HL-60 (cell line): ENCODE measurements around the gene TMEM150A.

Experiments
- POLR2AphosphoS5 ChIP-seq: IDR thresholded peaks from 2 replicates; pipeline ENCODE4 v1.6.1; 2012; ENCODE audit warnings: low read depth
- TF ChIP-seq, protein P1 (sequence below): IDR thresholded peaks from 2 replicates; pipeline ENCODE4 v1.6.1; 2012; ENCODE audit warnings: low read depth; ENCODE audit not compliant: insufficient replicate concordance
- TF ChIP-seq, protein P2 (sequence below): IDR thresholded peaks from one replicate; pipeline ENCODE4 v1.5.1; 2011; ENCODE audit warnings: low read length, control low read depth, inconsistent platforms; ENCODE audit not compliant: insufficient read depth

DNA sequence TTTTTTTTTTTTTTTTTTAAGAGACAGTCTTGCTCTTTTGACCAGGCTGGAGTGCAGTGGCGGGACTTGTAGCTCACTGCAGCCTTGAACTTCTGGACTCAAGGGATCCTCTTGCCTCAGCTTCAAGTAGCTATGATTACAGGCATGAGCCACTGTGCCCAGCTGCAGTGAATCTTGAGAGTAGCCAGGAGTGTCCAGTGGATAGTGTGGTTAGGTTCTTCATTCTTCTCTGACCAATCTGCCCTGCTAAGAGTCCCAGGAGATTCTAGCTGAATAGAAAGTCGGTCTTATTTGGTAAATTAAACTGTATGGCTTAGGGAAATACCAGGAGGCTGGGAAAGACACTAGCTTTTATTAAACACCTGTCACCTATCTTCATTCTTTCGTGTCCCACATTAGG, 28.8 kb upstream of the TMEM150A start:
- TF ChIP-seq, protein P1, sequence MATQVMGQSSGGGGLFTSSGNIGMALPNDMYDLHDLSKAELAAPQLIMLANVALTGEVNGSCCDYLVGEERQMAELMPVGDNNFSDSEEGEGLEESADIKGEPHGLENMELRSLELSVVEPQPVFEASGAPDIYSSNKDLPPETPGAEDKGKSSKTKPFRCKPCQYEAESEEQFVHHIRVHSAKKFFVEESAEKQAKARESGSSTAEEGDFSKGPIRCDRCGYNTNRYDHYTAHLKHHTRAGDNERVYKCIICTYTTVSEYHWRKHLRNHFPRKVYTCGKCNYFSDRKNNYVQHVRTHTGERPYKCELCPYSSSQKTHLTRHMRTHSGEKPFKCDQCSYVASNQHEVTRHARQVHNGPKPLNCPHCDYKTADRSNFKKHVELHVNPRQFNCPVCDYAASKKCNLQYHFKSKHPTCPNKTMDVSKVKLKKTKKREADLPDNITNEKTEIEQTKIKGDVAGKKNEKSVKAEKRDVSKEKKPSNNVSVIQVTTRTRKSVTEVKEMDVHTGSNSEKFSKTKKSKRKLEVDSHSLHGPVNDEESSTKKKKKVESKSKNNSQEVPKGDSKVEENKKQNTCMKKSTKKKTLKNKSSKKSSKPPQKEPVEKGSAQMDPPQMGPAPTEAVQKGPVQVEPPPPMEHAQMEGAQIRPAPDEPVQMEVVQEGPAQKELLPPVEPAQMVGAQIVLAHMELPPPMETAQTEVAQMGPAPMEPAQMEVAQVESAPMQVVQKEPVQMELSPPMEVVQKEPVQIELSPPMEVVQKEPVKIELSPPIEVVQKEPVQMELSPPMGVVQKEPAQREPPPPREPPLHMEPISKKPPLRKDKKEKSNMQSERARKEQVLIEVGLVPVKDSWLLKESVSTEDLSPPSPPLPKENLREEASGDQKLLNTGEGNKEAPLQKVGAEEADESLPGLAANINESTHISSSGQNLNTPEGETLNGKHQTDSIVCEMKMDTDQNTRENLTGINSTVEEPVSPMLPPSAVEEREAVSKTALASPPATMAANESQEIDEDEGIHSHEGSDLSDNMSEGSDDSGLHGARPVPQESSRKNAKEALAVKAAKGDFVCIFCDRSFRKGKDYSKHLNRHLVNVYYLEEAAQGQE = no peak
- TF ChIP-seq, protein P2, sequence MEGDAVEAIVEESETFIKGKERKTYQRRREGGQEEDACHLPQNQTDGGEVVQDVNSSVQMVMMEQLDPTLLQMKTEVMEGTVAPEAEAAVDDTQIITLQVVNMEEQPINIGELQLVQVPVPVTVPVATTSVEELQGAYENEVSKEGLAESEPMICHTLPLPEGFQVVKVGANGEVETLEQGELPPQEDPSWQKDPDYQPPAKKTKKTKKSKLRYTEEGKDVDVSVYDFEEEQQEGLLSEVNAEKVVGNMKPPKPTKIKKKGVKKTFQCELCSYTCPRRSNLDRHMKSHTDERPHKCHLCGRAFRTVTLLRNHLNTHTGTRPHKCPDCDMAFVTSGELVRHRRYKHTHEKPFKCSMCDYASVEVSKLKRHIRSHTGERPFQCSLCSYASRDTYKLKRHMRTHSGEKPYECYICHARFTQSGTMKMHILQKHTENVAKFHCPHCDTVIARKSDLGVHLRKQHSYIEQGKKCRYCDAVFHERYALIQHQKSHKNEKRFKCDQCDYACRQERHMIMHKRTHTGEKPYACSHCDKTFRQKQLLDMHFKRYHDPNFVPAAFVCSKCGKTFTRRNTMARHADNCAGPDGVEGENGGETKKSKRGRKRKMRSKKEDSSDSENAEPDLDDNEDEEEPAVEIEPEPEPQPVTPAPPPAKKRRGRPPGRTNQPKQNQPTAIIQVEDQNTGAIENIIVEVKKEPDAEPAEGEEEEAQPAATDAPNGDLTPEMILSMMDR = no peak
- TF ChIP-seq POLR2AphosphoS5 = no peak
